ENCODE data around the gene STX12. TPM values are rescaled to one million over a fixed set of nuclear protein-coding genes. Genes with fewer than 3 reads are reported as not detected.

The STX12 gene
- total RNA-seq, 1 experiment from 2014 or later: 9.9 TPM

- H3K4ac ChIP-seq (ENCODE audit: low read depth, low read length): no peak overlapping the region
- no peak overlapping the region for H3K27ac Mint-ChIP-seq
- no CpG with 5 or more reads among the region's 10 CpGs for WGBS (ENCODE audit: extremely low coverage, insufficient read length, low lambda C conversion rate)
- H3K18ac ChIP-seq (ENCODE audit: insufficient read length, low read depth, low read length): no peak overlapping the region
- no peaks in the 10 kb centered on the region; a peak in 1 of 7 replicates for H3K36me3 Mint-ChIP-seq (ENCODE audit: insufficient read depth in 1 of 3, low read depth in 3 of 3)
- peak; percentile 98 for TF ChIP-seq CTCF (conservative IDR thresholded peaks at IDR 0.05)
- H3K4me1 ChIP-seq (ENCODE audit: insufficient read depth, low read length): no peaks in the 10 kb centered on the region
- no peak overlapping the region for H4K8ac ChIP-seq (replicated peaks; ENCODE audit: insufficient read length, low read depth, low read length)
- no peak overlapping the region for H4K91ac ChIP-seq (ENCODE audit: insufficient read length, low read depth, low read length)
- H3K23me2 ChIP-seq (ENCODE audit: insufficient read length, low read depth, low read length, poor library complexity, severe bottlenecking): no peaks in the 10 kb centered on the region
- no peaks in the 10 kb centered on the region for H3K9me3 ChIP-seq (ENCODE audit: control insufficient read depth, low read depth, low read length)
- H3K56ac ChIP-seq (ENCODE audit: insufficient read length, low read depth, low read length): no peak overlapping the region
- H2BK12ac ChIP-seq (ENCODE audit: insufficient read length, low read depth, low read length): no peak overlapping the region
- no peak overlapping the region for H2AK5ac ChIP-seq (ENCODE audit: insufficient read length, low read length)
- peaks cover 17 to 23% of the 10 kb centered on the region in 2 experiments for H3K4me1 Mint-ChIP-seq
- no peak overlapping the region for H3K23ac ChIP-seq (ENCODE audit: insufficient read length, low read depth, low read length)
- H2BK120ac ChIP-seq (ENCODE audit: low read depth, low read length, poor library complexity, severe bottlenecking): no peak overlapping the region
- H3K14ac ChIP-seq (ENCODE audit: insufficient read depth, low read length): no peak overlapping the region
- H3K4me2 ChIP-seq (ENCODE audit: insufficient read depth, insufficient read length, low read length): no peak overlapping the region
- no peak overlapping the region for H4K5ac ChIP-seq (ENCODE audit: insufficient read length, low read depth, low read length)
- no peak overlapping the region for H2BK5ac ChIP-seq (ENCODE audit: insufficient read length, low read length)
- no peaks in the 10 kb centered on the region; the same call in 1 of the 2 replicates for H3K27me3 Mint-ChIP-seq (ENCODE audit: low read depth)
- H3K79me2 ChIP-seq (ENCODE audit: insufficient read depth, low read length): no peaks in the 10 kb centered on the region
- H2BK15ac ChIP-seq (ENCODE audit: low read depth, low read length): no peak overlapping the region; the same call in 1 of the 2 replicates
- DNase-seq: peak; percentile 84
- H3K27ac ChIP-seq (ENCODE audit: insufficient read length, low read depth, low read length): no peak overlapping the region
- H3T11ph ChIP-seq (ENCODE audit: low read length): no peak overlapping the region
- no peaks in the 10 kb centered on the region for H4K20me1 ChIP-seq (ENCODE audit: control insufficient read depth, insufficient read depth, insufficient read length)
- no peak overlapping the region for H2BK20ac ChIP-seq (ENCODE audit: low read depth, low read length, poor library complexity, severe bottlenecking)
- H3K4me3 Mint-ChIP-seq: peak overlapping the region in 1 of 2 experiments; percentile 57; a peak in 2 of 5 replicates
- no peaks in the 10 kb centered on the region for H3K27me3 ChIP-seq (ENCODE audit: insufficient read depth, low read length)
- no peaks in the 10 kb centered on the region for H3K79me1 ChIP-seq (ENCODE audit: insufficient read depth, low read depth, low read length, poor library complexity, severe bottlenecking)
- H2AFZ ChIP-seq (ENCODE audit: low read length): no peak overlapping the region
- H3K9ac ChIP-seq (ENCODE audit: extremely low read depth, insufficient read length, low read length): no peak overlapping the region
- H3K9me3 Mint-ChIP-seq: no peaks in the 10 kb centered on the region
These were observed 85.3 kb downstream of the STX12 start for GRCh38 chr1:27858072-27858948.
